Ecto neural progenitor cell (in vitro differentiated cells): ENCODE results near the gene ATOH8.

ENCODE experiments used
- DNase-seq: peaks from one replicate; pipeline ENCODE4 v3.0.0-alpha.2; 2018; ENCODE audit warnings: low spot score

Gene ATOH8

DNA sequence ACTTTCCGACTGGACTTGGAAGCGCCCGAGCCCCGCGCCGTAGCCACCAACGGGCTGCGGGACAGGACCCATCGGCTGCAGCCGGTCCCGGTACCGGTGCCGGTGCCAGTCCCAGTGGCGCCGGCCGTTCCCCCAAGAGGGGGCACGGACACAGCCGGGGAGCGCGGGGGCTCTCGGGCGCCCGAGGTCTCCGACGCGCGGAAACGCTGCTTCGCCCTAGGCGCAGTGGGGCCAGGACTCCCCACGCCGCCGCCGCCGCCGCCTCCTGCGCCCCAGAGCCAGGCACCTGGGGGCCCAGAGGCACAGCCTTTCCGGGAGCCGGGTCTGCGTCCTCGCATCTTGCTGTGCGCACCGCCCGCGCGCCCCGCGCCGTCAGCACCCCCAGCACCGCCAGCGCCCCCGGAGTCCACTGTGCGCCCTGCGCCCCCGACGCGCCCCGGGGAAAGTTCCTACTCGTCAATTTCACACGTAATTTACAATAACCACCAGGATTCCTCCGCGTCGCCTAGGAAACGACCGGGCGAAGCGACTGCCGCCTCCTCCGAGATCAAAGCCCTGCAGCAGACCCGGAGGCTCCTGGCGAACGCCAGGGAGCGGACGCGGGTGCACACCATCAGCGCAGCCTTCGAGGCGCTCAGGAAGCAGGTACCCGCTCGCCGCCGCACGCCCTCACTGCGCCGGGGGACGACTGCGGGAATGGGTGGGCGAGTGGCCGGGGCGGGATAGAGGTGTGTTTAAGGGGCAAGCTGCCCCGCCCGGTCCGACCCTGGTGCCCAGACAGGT is 713 bp downstream of the ATOH8 start:
- DNase-seq = peak; percentile 87

DNA sequence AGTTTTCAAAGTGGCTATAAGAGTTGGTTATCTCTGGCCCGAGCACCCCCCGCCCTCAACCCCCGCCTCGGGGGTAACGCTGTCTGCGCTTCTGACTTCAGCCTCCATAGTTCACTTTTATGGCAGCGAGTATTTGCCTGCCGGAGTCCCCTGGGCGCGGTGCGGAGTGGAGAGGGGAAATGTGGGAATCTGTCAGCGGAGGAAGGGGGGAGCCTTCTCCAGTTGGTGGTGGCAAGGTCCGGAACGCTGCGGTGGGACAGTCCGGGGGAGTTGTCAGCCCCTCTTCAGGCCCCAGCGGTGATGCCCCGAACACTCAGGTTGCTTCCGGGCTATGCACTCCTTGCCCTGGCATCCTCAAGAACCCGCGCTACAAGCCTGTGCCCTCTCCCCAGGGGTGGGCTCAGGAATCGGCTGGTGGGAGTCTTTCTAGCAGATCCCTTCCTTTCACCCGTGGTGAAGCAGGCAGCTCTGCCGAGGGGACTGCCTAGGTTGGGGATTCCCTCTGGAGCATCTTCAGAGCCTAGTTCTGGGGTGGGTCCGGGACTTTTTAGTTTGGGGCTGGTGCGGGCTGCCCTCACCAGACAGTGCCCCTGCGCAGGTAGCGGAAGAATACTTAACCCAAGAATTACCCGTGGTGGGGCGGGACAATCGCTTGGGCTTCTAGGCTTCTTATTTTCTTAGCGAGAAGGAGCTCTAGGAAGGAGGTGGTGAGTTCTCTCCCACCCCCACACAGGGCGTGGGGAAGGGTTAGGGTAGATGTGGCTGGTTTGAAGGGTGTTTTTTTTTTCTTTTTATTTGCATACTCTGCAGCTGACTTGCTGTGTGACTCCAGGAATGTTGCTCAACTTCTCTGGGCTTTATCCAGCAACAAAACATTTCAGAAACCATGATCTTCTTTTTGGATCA is 1.6 kb downstream of the ATOH8 start:
- no peak for DNase-seq

DNA sequence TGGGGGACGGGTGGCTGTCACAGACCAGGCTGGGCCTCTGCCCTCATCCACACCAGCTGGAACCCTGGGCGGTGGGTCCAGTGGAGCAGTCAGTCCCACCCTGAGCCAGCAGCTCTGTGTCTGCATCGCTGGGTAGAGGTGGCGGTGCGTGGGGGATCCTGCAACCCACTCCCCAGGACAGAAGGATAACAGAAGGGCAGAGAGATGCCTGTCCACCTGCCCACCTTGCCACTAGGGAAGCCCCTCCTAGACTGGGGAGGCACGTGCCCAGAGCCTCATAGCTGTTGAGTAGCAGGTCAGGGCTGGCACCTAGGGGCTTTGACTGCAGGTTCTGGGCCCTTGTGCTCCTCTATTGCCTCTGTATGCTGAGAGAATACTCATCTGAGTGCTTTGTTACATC is 2.4 kb downstream of the ATOH8 start:
- DNase-seq = no peak

DNA sequence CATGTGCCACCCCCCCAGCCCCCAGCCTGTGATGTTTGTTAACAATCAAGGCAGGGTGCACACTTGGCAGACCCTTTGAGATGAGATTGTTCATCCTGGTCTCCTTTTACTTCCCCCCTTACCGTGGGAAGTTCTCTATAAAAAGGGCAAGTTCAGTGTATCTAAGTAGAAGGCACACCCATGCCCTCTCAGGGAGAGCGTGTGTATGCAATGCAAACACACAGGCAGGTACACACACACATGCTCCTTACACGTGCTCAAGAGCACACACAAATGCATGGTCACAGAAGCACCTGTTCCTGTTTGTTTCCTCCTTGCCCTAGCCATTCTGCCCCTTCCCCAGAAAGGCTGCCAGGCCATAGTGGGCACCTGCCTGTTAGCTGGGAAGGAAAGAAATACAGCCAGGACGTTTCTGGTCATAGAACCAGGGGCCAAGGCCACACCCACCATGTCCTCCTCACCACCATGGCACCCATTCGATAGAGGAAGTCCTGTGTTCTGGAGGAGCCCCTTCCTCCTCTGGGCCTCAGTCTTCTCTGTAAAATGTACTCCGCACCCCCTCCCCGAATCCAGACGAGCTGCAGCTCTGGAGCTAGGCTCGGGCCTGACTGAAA is 3.1 kb downstream of the ATOH8 start:
- no peak for DNase-seq

DNA sequence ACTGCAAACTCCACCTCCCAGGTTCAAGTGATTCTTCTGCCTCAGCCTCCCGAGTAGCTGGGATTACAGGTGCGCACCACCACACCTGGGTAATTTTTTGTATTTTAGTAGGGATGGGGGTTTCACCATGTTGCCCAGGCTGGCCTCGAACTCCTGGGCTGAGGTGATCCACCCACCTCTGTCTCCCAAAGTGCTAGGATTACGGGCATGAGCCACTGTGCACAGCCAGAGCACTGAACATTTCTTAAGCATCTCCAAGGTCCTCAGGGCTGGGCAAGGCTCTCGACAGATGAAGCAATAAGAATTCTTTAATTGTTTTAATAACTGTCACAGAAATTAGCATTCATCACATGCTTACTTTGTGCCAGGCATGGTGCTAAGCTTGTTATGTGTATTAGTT is 4.1 kb downstream of the ATOH8 start:
- DNase-seq = no peak

DNA sequence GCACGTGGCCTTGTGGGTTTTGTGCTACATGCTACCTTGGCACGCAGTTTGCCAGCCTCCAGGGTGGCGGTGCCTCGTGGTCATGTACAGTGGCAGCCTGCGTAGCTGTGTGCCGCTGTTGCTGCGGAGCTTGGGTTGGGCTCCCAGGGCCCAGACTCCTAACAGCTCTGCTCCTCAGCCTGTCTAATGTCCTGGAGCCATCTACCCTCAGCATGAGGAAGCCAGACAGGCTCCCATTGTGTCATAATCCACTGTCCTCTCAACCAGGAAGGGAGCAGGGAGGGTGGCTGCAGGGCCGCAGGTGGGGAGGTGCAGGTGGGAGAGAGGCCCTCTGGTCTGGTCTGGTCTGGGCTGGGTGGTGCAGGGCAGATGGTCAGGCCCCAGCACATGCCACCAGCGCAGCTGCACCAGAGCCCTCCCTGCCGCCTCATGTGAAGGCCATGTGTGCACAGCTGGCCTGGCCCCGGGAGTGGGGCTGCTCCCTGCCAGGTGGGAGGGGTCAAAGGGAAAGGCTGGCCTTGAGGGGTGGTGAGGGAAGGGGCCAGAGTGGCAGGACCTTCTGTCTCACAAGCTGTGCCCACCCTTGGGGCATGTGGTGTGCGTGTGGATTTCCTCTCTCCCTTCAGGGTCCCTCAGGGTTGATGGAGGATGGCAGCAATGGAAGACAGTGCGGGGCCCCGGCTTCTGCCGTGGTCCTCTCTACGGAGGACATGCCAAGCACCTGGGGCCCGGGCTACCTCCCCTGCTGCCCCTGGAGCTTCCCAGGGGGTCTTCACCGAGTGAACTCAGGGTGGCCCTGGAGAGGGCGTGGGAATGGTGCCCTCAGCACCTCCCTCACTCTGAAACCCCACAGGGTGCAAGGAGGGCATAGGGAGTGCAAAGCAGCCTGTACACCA is 4.8 kb downstream of the ATOH8 start:
- no peak for DNase-seq

DNA sequence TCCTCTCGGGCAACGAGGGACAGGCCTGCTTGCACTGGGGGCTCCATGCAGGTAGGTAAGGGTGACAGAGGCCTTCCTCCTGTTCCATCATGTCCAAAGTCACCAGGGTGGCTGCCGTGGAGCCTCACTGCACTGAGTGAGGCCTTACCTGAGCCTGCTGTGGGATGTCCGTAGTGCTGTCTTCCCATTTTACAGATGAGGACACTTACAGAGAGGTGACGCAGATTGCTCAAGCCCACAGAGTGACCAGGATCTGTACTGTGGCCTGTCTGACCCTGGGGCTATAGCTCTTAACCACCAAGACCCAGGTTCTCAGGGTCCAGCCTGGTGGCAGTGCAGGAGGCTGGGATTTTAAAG is 5.4 kb downstream of the ATOH8 start:
- DNase-seq = no peak

DNA sequence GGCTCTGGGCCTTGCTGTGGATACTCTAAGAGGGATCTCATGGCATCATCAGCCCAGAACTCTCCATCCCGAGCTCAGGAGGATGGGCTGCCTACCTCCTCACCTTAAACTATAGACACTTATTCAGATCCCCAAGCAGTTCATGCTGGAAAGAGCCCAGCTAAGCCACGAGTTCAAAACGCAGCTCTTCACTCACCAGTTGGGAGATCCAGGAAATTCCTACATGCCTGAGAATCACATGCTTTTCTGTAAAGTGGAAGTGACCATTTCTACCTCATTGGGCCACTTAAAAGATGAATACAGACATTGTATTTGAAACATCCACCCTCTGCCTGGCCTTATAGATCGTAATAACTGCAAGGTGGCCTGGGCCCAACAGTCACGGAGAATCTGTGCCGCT is 6.6 kb downstream of the ATOH8 start:
- no peak for DNase-seq

DNA sequence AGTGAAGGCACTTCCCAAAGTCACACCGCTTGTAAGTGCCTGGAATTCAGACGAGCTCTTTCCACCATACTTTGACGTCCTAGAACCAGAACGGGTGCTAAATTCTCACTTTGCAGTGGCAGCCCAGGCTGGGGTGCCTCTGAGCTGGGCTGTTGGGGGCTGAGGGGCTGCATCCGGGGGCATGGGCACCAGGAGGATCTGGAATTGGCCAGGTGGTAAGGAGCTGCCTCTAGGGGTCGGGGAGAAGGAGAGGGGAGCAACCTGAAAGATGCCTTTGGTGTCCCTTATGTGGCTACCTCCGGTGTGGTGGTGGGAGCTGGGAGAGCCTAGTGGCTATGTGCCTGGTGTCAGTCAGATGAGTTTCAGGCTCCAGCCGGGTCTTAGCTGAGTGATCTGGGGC is 7.1 kb downstream of the ATOH8 start:
- no peak for DNase-seq

DNA sequence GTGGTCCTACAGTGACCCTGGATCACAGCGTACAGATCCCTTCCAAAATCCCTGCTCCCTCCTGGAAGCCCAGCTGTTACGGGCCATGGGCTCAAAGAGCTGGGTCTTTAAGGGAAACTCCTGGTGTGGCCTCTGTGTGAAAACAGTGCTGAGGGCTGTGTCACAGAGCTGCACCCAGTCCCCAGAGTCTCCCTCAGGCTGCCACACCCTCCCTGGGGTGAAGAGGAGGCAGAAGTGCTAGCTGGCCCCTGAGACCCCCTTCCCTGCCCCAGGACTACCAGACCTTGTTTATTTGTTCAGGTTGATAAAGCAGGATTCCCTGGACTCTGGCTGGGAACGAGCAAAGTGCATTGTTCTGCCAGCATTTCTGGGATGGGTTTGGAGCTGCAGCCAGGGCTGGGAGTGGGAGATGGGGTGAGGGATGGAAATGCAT is 7.7 kb downstream of the ATOH8 start:
- DNase-seq = no peak

DNA sequence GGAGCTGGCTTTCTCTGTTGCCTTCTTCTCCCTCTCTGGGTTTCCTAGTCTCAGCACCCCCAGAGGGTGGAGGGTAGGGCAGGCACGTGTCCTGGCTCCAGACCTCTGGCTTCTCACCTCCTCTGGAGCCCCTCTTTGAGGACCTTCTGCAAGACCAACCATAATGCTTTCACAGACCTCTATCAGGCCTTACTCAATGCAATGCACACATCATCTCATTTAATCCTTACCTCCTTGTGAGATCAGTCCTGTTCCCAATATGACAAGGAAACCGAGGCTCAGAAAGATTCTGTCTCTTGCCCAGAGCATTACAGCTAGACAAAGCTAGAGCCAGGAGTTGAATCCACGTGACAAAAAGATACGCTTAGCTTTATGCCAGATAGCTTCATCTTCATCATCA is 8.2 kb downstream of the ATOH8 start:
- no peak for DNase-seq

DNA sequence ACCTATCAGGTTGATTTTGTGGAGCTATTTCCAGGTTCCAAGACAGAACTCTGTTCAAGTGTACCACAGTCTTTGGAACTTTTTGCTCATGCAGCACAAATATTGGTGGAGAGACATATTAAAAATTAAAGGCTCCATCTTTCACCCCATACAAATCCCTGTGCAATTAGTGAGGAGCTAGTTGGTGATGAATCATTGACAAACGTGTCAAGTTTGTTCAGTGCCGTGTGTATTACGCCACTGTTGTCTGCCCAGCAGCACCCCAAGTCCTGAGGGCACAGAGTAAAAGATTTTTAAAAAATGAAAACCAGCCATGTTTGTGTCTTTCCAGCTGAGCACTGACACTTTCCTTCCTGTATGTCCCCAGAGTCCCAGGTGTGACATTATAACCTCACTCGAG is 9.3 kb downstream of the ATOH8 start:
- DNase-seq = no peak

DNA sequence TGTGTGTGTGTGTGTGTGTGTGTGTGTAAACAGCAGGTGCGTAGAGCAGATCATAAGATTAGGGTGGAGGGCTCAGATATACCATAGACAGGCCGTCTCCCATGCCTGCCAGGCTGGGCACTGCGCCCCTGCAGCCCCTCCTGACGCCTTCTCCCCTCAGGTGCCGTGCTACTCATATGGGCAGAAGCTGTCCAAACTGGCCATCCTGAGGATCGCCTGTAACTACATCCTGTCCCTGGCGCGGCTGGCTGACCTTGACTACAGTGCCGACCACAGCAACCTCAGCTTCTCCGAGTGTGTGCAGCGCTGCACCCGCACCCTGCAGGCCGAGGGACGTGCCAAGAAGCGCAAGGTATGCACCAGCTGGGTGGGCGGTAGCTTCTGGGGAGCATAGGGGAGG is 10.0 kb downstream of the ATOH8 start:
- no peak for DNase-seq

DNA sequence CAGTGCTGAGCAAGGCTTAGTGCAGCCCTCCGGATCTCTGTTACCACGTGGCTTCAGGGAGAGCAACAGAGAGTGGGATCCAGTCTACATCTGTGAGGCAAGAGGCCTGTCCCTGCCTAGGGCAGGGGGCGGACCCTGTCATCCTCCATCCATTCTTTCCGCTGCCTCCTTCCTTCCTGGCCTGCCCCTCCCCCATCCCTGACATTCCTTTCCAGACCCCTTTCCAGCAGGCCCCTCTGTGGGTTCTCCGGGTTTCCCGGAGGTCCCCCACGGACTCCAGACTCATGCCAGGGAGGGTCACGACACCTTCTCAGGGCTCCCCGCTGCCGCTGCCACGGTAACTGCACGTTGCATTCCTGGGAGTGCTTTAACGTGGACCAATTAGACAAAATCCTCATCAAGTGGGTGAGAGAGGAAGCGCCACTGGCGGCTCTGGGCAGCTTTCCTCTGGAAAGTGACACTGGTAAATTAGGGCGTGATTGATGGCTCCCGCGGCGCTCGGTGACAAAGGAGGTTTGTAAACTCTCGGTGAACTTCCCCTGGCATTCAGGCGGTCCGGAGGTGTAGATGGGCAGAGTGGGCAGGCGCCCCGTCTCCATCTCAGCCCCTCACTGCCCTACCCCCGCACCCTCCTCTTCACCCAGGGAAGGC is 11.4 kb downstream of the ATOH8 start:
- DNase-seq = peak; percentile 85

DNA sequence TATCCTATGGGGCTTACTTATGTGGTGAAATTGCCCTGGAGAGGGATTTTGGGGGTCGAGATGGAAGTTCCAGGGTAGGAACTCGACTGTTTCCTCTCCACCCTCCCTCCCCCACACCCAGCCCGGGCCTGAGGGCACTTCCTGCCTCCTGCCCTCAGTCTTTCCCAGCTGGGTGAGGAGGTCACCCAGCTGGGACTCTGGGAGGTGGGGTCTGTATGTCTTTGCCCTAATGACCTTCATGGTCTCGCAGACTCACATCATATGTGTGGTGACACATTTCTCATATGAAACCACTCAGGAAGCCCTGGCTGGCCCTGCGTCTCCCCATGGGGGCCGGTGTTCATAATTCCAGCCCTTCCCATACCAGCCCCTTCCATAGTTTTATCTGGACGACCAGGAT is 12.4 kb downstream of the ATOH8 start:
- no peak for DNase-seq

DNA sequence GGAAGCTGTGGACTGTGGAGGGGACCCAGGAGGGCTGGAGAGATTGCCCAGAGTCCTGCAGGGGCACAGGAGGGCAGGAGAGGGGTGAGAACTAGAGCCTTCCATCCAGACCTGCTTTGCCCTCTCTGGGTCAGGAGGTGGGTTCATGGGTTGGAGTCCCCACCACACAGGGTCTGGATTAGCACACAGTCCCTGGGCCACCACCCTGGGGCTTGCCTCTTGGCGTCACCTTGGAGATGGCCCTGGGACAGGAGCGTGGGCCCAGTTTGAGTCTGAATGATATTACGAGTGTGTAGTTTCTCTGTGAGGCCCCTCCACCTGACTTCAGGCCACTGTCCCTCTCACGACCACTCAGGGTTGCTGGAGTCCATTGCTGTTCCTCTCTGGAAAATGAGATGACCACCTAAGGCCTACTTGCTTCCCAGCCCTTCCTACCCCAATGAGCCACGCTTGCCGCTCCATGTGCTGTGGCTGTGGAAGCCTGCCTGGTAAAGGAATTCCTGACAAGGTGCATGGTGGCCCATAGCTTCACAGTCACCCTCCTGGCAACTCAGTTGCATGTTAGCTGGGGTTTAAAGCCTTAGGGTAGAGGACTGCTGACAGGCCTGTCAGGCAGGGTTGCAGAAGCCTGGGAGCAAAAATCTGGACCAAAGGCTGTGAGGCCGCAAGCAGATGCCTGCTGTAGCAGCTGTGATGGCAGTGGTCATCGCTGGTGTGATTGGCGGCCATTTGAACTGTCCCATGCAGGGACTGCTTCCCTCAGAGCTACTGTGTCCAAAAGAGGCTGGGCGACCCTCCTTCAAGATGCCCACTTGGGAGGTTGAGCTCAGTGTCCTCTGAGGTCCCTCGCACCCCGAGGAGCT is 14.2 kb downstream of the ATOH8 start:
- DNase-seq = no peak

DNA sequence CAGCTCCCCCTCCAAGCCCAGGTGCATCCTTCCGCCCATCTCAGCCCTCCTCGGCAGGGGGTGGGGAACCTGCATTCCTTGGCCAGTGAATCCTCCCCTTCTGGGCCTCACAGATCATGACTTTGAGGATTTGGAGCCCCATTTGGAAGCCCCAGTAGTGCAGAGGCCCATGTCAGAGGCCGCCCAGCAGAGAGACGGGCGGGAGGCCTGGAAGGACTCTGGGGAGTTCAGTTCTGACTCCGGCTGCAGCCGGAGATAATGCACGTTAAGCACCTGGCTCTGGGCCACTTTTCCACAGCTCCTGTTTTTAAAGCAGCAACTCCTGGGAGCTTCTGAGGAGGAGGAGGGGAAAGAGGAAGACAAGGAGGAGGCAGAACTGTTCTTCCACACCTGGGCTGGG is 14.9 kb downstream of the ATOH8 start:
- no peak for DNase-seq

DNA sequence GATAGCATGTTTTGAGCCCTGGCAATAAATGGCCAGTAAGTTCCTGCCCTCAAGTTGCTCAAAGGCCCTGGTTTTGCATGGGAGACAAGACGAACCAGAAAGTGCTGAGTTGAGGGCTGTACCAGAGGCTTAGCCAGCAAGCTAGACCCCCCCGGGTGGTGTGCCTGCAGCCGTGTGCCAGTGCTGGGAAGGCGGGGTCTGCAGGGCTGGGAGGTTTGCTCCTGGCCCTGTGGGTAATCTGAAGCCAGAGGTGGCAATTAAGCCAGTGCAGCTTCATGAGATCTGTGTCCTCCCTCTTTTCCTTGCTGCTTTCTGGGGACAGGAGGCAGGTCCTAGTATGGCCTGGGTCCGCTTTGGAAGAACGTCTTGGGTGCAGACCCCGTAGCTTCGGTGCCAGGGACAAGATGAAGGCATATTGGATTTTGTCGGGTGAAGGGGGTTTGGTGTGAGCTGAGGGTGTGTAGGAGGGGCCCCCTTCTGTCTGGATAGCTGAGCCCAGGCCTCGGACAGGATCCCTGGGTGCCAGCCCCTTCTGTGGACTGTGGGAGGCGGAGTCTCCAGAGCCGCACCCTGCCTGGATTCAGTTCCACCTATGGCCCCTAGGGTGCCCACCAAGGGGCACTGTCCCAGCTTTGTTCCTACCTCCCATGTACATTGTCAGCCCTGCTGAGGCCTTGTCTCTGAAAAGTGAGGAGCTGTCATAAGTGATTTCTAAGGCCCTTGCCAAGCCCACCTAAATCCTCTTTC is 15.6 kb downstream of the ATOH8 start:
- DNase-seq = no peak

DNA sequence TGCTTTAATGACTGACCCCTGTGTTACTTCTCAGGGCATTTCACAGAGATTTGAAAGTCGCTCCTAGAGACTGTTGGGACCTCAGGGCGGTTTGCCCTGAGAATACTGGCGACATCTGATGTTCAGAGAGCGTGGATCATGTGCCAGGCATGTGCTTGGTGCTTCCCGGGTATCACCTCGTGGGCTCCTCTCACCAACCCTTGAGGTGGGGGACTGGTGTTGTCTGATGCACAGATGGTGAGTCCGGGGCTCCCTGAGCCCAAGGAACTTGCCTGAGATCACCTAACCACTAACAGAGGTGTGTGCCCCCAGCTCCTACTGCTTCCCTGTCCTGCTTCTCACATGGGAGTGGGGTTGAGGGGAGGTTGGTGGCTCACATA is 16.2 kb downstream of the ATOH8 start:
- DNase-seq = no peak

DNA sequence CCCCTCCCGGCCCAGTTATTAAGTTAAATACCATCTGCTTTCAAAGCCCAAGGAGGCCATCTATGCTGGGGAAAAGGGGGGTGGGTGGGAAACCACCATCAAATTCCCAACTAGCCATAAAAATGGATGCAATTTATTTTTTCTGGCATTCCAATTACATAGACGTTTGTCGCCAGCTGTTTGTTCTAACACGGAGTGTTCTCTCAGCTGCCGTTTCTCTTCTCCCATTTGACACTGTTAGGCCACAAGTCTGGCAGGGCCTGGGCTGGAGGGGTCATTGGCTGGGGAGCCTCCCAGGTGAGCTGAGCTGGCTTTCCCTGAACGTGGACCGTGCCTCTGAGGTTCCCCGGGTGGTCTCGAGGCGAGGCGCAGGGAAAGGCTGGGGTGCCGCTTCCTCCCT is 16.6 kb downstream of the ATOH8 start:
- no peak for DNase-seq
